Measurements from ENCODE around the gene SLC35B2. TPM values are rescaled to one million over a fixed set of nuclear protein-coding genes. Genes with fewer than 3 reads are reported as not detected.

SLC35B2 gene
- total and polyA plus RNA-seq, 9 of the 15 experiments (the other 6 are each of a cell fraction or from before 2014, with no cell fraction given): 14.5 to 59.1 (median 47.1) TPM

DNA sequence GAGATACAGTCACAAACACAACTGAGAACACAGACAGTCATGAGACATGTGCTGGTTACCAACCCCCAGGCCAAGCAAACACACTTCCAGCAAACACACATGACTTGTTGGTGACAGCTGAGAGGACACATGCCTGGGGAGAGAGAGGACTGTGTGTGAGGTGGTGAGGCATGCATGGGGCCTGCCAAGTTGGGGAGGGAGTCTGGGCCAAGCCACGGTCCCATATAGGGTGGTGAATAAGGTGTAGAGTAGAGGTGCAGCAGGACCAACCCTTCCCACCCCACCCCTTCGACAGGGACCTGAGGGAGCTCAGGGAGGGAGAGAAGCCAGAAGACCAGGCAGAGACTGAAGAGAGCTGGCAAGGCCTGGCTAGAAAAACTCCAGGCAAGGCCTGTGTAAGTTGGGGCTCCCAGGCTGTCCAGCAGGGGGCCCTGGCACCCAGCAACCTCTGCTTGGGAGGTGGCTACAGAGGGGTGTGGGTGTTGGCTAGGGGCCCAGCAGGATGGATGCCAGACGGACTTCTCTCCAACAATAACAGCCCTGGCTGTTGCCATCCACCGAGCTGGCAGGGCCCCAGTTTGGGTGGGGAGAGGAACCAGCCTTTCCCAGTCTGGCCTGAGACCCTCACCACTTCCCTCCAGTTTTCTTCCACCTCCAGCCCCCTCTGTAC lies 35.9 kb downstream of the SLC35B2 start (continued):
- TF ChIP-seq XRCC3 (IDR thresholded peaks at IDR 0.05): no peak
- no peak for TF ChIP-seq STAT5A (IDR thresholded peaks at IDR 0.05; ENCODE audit: borderline replicate concordance, low read length)
- TF ChIP-seq ZNF174 (CRISPR knock-in tag; IDR thresholded peaks at IDR 0.05): no peak
- no peak for TF ChIP-seq NCOR1 (IDR thresholded peaks at IDR 0.05)
- TF ChIP-seq, protein P1, sequence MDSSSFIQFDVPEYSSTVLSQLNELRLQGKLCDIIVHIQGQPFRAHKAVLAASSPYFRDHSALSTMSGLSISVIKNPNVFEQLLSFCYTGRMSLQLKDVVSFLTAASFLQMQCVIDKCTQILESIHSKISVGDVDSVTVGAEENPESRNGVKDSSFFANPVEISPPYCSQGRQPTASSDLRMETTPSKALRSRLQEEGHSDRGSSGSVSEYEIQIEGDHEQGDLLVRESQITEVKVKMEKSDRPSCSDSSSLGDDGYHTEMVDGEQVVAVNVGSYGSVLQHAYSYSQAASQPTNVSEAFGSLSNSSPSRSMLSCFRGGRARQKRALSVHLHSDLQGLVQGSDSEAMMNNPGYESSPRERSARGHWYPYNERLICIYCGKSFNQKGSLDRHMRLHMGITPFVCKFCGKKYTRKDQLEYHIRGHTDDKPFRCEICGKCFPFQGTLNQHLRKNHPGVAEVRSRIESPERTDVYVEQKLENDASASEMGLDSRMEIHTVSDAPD (CRISPR knock-in tag; IDR thresholded peaks at IDR 0.05): no peak
- TF ChIP-seq ZNF311 (CRISPR knock-in tag; IDR thresholded peaks at IDR 0.05): no peak
- peak; percentile 90 for TF ChIP-seq NFIC (IDR thresholded peaks at IDR 0.05)
- no peak for TF ChIP-seq E4F1 (CRISPR knock-in tag; IDR thresholded peaks at IDR 0.05; ENCODE audit: borderline replicate concordance)
- TF ChIP-seq TAF7 (tag; IDR thresholded peaks at IDR 0.05): no peak
- no peak for TF ChIP-seq JUNB (CRISPR knock-in tag; conservative IDR thresholded peaks at IDR 0.05)
- TF ChIP-seq CTBP1 (IDR thresholded peaks at IDR 0.05; ENCODE audit: borderline replicate concordance): peak; percentile 65; the same call in 1 of the 2 replicates
- no peak for TF ChIP-seq TSC22D4 (tag; IDR thresholded peaks at IDR 0.05)
- TF ChIP-seq, protein P2, sequence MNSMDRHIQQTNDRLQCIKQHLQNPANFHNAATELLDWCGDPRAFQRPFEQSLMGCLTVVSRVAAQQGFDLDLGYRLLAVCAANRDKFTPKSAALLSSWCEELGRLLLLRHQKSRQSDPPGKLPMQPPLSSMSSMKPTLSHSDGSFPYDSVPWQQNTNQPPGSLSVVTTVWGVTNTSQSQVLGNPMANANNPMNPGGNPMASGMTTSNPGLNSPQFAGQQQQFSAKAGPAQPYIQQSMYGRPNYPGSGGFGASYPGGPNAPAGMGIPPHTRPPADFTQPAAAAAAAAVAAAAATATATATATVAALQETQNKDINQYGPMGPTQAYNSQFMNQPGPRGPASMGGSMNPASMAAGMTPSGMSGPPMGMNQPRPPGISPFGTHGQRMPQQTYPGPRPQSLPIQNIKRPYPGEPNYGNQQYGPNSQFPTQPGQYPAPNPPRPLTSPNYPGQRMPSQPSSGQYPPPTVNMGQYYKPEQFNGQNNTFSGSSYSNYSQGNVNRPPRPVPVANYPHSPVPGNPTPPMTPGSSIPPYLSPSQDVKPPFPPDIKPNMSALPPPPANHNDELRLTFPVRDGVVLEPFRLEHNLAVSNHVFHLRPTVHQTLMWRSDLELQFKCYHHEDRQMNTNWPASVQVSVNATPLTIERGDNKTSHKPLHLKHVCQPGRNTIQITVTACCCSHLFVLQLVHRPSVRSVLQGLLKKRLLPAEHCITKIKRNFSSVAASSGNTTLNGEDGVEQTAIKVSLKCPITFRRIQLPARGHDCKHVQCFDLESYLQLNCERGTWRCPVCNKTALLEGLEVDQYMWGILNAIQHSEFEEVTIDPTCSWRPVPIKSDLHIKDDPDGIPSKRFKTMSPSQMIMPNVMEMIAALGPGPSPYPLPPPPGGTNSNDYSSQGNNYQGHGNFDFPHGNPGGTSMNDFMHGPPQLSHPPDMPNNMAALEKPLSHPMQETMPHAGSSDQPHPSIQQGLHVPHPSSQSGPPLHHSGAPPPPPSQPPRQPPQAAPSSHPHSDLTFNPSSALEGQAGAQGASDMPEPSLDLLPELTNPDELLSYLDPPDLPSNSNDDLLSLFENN (IDR thresholded peaks at IDR 0.05; ENCODE audit: low read depth in 2 of 2, low read length in 2 of 2): no peak
- no peak for TF ChIP-seq ZNF134 (CRISPR knock-in tag; conservative IDR thresholded peaks at IDR 0.05)
- TF ChIP-seq NFE2 (IDR thresholded peaks at IDR 0.05; ENCODE audit: low read depth): no peak
- TF ChIP-seq ZNF277 (CRISPR knock-in tag; IDR thresholded peaks at IDR 0.05; ENCODE audit: borderline replicate concordance): no peak
- TF ChIP-seq EWSR1 (IDR thresholded peaks at IDR 0.05; ENCODE audit: borderline replicate concordance, low read depth, partially characterized antibody): no peak
- TF ChIP-seq ZNF695 (CRISPR knock-in tag; IDR thresholded peaks at IDR 0.05): no peak
- TF ChIP-seq ADNP (tag; IDR thresholded peaks at IDR 0.05): no peak
- no peak for TF ChIP-seq PCBP1 (IDR thresholded peaks at IDR 0.05; ENCODE audit: low read depth, low read length, poor library complexity, severe bottlenecking)
- no peak for TF ChIP-seq KLF13 (tag; IDR thresholded peaks at IDR 0.05; ENCODE audit: borderline replicate concordance, low read depth)
- TF ChIP-seq HLTF (IDR thresholded peaks at IDR 0.05): no peak

All from K562 (cell line).